HK-2 (cell line): ENCODE results near the gene ZSCAN22.
"Not testable (repeated sequence)": the region's sequence is repeated elsewhere in the genome, so short reads cannot be mapped to it uniquely, and the experiment has no call there.

Experiments used
- DNase-seq: peaks from one replicate; pipeline ENCODE4 v3.0.0-alpha.2; 2018; ENCODE audit not compliant: unreplicated experiment

Gene ZSCAN22

GRCh38 chr19:58326914-58327726, at the start of gene ZSCAN22:
Gene ZSCAN22 (plus strand): TSS chr19:58326994. CDS start chr19:58334803, 7,809 bp downstream.
- peak; percentile 99 for DNase-seq

- DNase-seq, result no peak
Observed at GRCh38 chr19:58277197-58277596, 49.6 kb upstream of the ZSCAN22 start.

- no peak for DNase-seq
Observed at GRCh38 chr19:58277748-58278540, 48.9 kb upstream of the ZSCAN22 start.

- peak; percentile 100 for DNase-seq
Observed at GRCh38 chr19:58278541-58279041, 48.2 kb upstream of the ZSCAN22 start, which contains the start of gene ZNF8. Gene ZNF8 (plus strand): TSS chr19:58278955. CDS start chr19:58279082, 127 bp downstream.

GRCh38 chr19:58279042-58279924, 47.5 kb upstream of the ZSCAN22 start:
- DNase-seq, result peak; percentile 72

GRCh38 chr19:58279925-58280316, 46.9 kb upstream of the ZSCAN22 start:
- DNase-seq, result no peak

- no peak for DNase-seq
Observed at GRCh38 chr19:58284199-58284598, 42.6 kb upstream of the ZSCAN22 start.

GRCh38 chr19:58291943-58292342, 34.9 kb upstream of the ZSCAN22 start:
- no peak for DNase-seq

- no peak for DNase-seq
Observed at GRCh38 chr19:58294743-58295374, 31.9 kb upstream of the ZSCAN22 start.

GRCh38 chr19:58296104-58296503, 30.7 kb upstream of the ZSCAN22 start:
- no peak for DNase-seq

GRCh38 chr19:58300620-58301019, 26.2 kb upstream of the ZSCAN22 start:
- DNase-seq, result no peak

GRCh38 chr19:58304255-58304654, 22.5 kb upstream of the ZSCAN22 start:
- DNase-seq, result no peak

- no peak for DNase-seq
Observed at GRCh38 chr19:58304748-58305064, 22.1 kb upstream of the ZSCAN22 start.

GRCh38 chr19:58305065-58305931, 21.5 kb upstream of the ZSCAN22 start, which contains the start of gene ERVK3-1:
Gene ERVK3-1 (plus strand): TSS chr19:58305377. CDS start chr19:58312169, 6,792 bp downstream.
- peak; percentile 97 for DNase-seq

- DNase-seq, result no peak
Observed at GRCh38 chr19:58305932-58306323, 20.9 kb upstream of the ZSCAN22 start.

GRCh38 chr19:58307736-58308135, 19.1 kb upstream of the ZSCAN22 start:
- DNase-seq, result no peak

- DNase-seq, result not testable (repeated sequence)
Observed at GRCh38 chr19:58310685-58311084, 16.1 kb upstream of the ZSCAN22 start.

GRCh38 chr19:58311345-58311865, 15.4 kb upstream of the ZSCAN22 start:
- no peak for DNase-seq

GRCh38 chr19:58315580-58315979, 11.2 kb upstream of the ZSCAN22 start:
- DNase-seq, result no peak
